GM19452 (cell line): ENCODE data around the gene MAEA.

Experiments
- ATAC-seq: cut with Tn5 transposase; IDR thresholded peaks from one replicate; pipeline ENCODE4 v1.9.1; 2021; ENCODE audit not compliant: unreplicated experiment

The MAEA gene

GRCh38 chr4:1289207-1290164 lies at the start of gene MAEA:
Gene MAEA (plus strand): TSS chr4:1289891. CDS start chr4:1289914, 23 bp downstream.
- peak; percentile 91 for ATAC-seq

DNA sequence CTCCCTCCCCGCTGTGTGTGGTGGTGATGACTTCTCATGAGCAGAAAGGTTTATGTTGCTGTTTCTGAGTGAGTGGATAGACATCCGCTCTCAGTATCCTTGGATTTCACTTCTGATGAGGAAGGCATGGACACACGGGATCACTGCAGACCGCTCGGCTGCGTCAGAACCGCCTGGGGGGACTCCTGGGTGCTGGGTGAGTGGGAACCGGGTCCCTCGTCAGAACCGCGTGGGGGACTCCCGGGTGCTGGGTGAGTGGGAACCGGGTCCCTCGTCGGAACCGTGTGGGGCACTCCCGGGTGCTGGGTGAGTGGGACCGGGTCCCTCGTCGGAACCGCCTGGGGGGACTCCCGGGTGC lies 49.8 kb upstream of the MAEA start:
- no peak for ATAC-seq

- no peak for ATAC-seq
These were observed 48.8 kb upstream of the MAEA start for GRCh38 chr4:1240721-1241465.

GRCh38 chr4:1241466-1241935 lies 48.2 kb upstream of the MAEA start:
- no peak for ATAC-seq

- no peak for ATAC-seq
These were observed 47.7 kb upstream of the MAEA start for GRCh38 chr4:1241936-1242505.

DNA sequence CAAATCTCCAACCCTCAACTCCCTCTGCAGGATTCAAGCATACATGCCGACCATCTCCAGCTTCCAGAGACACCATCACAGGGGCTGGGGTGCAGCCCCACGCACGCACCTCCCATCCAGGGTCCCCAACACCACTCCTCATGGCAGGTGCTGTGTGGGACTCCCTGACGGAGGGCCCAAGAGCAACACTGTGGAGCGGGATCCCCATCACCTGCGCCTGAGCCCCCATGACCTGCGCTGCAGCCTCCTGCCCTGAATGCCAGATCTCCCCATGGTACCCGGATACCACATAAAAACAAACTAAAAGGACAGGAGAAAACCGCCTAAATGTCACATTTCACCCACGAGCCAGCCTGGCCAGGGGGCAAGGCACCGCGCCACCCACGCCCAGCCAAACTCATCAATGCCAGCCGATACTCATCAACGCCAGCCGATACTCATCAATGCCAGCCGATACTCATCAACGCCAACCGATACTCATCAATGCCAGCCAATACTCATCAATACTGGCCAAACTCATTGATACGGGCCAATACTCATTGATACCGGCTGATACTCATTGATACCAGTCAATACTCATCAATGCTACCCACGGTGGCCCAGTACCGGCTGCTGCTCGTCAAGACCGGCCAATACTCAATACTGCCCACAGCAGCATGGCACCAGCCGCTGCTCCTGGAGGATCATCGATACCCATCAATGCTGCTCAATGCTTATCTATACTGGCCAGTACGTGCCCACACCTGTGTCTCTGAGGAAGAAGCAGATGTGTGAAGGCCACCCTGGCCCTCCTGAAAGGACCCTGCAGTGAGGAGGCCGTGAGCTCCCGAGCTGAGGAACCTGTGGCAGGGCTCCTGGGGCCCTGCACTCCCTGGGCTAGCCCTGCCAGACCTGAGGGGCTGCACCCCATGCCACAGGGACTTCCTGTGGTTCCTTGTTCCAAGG lies 46.9 kb upstream of the MAEA start:
- no peak for ATAC-seq

DNA sequence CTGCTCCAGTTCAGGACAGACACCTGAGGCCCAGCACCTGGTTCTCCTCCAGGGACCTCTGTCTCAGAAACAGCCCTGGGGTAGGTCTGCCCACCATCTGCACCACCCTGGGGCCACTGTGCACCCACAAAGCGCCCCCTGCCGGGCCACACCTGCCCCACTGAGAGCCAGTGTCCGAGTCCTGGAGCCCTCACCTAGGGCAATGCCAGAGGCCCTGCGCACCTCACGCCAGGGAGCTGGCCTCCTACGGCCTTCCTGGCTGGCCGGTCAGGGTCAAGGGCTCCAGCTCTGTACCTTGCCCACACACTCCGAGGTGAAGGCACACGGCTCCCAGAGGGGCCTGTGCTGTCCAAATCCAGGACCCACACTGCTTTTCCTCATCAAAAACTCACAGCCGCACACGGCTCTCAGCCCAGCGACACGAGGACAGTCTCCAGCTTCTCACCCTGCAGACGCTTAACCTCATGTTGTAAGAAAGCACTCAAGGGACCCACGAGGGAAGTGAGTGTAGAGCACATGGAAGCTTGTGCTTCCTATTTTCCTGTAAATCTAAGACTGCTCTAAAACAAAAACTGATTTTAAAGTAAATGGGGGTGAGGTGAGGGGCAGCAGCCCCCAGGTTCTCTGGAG lies 46.1 kb upstream of the MAEA start:
- ATAC-seq, result no peak

DNA sequence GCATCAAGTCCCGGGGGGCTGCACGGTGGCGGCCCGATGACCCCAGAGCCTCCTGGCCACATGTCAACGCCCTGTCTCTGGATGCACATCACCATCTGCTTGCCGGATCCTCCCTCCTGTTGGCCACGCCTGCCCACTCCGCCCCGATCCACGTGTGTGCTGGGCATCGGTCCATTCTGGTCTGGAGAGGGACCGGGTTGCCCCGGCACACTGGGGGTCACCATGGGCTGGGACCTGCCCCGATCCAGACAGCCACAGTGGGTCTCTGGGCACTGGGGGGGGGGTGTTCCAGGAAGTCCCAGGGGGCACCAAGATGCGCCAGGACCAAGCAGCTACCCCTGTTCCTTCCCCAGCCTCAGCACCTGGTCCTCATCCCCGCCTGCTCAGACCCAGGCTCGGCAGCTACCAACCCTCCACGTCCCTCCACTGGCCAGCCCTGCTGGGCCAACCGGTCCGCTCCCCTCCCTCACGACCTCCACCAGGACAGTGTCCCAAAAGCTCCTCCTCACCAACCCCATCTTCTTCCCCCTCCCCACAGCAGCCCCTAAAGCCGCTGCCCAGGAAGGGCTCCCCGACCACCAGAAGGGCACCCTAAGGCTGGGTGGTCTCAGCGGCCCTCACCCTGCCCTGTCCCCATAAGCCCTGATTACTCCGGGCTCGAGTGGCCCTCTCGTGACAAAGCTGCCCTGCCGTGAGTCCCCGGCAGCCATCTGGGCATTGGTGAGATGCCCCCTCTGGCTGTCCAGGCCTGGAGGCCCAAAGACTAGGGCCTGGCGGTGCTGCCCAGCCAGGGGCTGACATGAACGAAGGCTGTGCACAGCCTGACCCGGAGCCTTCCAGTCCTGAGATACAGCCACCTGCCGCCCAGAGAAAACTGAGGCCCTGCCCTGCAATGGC lies 45.4 kb upstream of the MAEA start:
- ATAC-seq, result no peak

DNA sequence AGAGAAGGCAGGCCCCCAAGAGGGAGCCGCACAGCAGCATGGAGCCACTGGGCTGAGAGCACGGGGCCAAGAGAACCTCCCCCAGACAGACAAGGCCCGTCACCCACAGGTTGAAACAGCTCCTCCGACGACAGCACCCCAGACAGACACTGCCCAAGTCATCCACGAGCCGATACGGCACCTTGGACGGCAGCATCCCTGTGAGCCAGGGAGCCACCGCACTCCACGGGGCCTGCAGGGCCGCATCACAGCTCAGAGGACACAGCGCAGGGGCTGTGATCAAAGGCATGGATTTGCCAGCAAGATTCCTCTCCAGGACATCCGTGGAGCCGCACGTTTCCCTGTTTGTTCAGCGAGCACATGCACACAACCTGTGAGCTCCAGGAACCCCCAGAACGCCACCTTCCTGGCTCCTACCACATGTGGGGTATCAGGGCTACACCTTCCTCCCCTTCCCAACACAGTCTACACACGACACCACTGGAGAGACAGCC lies 44.7 kb upstream of the MAEA start:
- no peak for ATAC-seq

- ATAC-seq, result no peak
These were observed 44.1 kb upstream of the MAEA start for GRCh38 chr4:1245481-1246051.

DNA sequence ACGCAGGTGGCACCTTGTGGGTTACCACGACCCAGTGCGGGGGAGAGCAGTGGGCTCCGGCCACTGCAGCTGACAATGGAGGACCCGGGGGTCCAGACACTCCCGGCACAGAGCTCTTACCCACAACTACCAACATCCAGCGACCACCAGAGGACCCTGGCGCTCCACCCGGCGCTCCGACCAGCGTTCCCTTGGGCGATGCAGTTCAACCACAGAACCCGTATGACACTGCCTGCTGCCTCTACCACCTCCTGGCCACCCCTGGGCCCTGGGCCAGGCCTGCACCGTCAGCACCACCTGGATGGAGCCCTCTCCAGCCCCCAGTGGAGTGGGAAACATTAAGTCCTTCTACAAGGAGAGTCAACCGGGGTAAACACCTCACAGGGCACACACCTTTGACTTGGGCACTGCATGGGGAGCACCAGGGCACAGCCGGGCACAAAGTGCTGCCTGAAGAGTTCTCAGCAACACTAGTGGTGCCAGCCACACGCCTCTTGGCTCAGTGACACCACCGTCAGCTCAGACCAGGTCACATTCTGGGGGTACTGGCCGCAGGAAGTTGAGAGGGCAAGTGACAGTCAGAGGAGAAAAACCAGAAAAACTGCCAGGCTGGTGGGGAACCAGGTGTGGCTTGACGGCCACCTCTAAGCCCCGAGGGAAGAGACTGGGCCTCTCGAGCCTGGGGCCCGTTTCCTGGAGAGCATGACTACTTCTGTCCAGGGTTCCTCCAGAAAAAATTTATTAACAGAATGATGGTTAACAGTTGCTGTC lies 43.4 kb upstream of the MAEA start:
- no peak for ATAC-seq

- no peak for ATAC-seq
These were observed 42.5 kb upstream of the MAEA start for GRCh38 chr4:1246901-1247863.

DNA sequence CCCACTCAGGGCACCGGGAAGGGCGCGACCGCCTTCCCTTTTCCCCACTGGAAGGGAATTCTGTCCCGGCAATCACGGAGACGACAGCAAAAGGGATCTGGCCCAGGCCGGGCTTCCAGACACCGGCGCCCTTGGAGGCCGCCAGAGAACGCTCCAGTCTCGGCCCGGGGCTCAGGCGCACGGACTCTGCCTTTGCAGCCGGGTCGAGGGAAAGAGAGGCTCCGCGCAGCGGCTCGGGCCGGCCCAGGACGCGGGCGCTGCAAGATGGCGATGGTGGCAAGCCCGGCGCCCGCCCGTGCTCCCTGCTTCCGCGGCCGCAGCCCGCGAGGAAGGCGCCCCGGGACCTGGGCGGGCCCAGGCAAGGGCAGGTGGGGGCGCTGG lies 41.8 kb upstream of the MAEA start:
- peak; percentile 20 for ATAC-seq

DNA sequence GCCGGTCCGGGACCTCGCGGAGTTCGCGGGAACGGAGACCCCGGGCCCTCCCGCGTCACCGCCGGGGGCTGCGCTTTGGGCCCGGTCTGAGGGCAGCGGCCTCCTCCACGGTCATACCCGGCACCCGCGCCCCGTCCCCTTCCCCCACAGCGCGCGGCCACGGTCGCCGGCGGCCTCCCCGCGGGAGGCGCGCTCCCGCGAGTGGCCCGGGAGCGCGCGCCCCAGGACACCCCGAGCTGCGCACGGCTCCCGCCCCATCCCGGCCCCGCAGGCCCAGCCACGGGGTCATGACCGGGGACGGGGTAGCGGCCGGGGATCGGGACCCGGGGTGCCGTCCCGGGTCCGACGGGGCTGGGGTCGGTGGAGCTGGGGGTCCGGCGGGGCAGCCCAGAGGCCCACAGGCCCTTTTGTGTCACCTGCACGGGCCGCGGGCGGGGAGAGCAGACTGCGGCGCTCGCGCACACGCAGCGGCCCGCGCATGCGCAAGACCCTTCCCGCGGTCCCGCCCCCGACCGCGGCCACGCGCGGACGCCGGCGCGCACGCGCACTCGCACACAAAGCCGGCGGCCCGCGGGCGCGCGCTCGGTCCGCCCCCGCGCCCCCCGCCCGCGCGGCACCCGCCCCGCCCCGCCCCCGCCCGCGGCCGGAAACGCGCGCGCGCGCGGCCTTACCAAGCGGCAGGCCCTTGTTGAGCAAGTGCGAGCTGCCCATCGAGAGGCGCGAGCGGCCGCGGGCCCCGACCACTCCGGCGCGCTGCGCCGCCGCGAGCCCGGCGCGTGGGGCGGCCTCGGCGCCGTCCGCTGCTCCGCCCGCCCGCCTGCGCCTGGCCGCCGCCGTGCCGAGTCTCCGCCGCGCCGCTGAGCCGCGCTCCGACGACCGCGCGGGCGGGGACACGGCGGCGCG lies 41.2 kb upstream of the MAEA start, which contains the start of gene CTBP1:
TSS of gene CTBP1 (minus strand) at position 886 of the 903 bp plus-strand sequence. CDS start 7,799 bp downstream, outside the sequence.
- peak; percentile 37 for ATAC-seq

DNA sequence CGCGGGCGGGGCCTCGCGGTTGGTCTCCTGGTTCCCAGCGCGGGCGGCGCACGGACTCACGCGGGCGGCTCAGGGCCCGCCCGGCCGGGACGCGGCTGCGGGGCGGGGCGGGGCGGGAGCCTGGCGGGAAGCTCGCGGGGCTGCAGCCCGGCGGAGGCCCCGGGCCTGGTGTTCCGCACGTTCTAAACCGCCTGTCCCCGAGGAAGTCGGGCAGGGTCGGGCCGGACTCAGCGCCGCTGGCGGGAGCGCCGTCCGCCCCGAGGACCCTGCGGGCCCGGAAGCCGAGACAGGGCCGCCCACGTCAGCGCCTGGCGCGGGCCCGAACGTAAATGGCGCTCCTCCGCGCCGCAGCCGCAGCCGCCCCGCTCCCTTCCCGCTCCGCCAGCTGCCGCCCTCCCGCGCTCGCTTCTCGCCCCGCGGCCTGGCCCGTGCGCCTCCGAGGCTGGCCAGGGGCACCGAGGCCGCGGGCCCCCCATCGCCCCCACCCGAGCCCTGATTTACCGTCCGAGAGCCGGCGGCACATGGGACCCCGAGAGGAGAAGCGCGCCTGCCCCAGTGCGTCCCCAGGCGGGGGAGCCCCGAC lies 40.5 kb upstream of the MAEA start:
- peak; percentile 56 for ATAC-seq
